SH-SY5Y (cell line): ENCODE measurements around the gene IKZF1.

Experiments used
- GATA2 ChIP-seq: IDR thresholded peaks from 2 replicates; pipeline ENCODE4 v1.6.1; 2011; ENCODE audit warnings: mild to moderate bottlenecking, low read depth, low read length
- GATA3 ChIP-seq: IDR thresholded peaks from 2 replicates; pipeline ENCODE4 v1.6.1; 2011; ENCODE audit warnings: low read depth, mild to moderate bottlenecking, low read length, moderate library complexity

DNA sequence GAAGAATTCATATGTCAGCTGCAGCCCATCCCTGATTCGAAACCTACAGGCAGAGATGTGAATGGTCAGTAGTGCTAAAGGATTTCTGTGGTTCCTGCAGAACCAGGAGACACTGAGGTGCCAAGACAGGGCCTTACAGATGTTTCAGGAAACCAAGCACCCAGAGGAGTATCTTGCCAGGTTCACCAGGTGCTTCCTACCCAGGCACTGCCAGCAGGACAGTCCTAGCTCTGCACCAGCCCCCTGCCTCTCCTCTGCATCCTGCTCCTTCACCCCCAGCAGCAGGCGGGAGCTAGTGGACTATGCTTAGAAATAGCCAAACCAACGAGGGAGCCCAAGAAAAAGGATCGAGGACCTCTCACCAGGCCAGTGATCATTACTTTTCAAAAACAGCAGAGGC is 4.2 kb upstream of the IKZF1 start:
- TF ChIP-seq GATA2 (no peak), GATA3 (no peak)
